H1 (cell line): ENCODE data around the gene CST4. TPM values are rescaled to one million over a fixed set of nuclear protein-coding genes. Genes with fewer than 3 reads are reported as not detected.

Experiments used
- CTCF ChIA-PET: fragments of 300-600 bp; sonication (Branson Sonifier 250); formaldehyde crosslinking; loops from one replicate; lab custom pipeline; 2021; ENCODE audit not compliant: partially characterized antibody; lab: Charles Lee
- POLR2A ChIA-PET: fragments of 300-600 bp; sonication (Branson Sonifier 250); formaldehyde crosslinking; loops from one replicate; lab custom pipeline; 2021; ENCODE audit warnings: inconsistent platforms; ENCODE audit not compliant: partially characterized antibody; lab: Charles Lee
- DNase-seq, 2 experiments: peaks; one replicate each; pipeline versions ENCODE4 v3.0.0 to v3.0.0-alpha.2; 2010 to 2022; ENCODE audit warnings: low spot score in 2 of 2, low read depth in 1 of 2, mixed read lengths in 1 of 2
- FAIRE-seq: peaks from 2 replicates; lab custom pipeline; 2011; peaks lifted over from hg19 to GRCh38; lab: Jason Lieb, UNC
- H2AFZ ChIP-seq: 2 replicates; pipeline ENCODE4 v1.8.1; 2012; ENCODE audit warnings: low read length, inconsistent platforms
- H2AK5ac ChIP-seq: 2 replicates; pipeline ENCODE4 v1.6.1; 2013; ENCODE audit warnings: low read depth, low read length
- H2BK120ac ChIP-seq: replicated peaks from 2 replicates; pipeline ENCODE3; 2013; ENCODE audit warnings: low read depth, low read length, inconsistent platforms
- H2BK12ac ChIP-seq: 2 replicates; pipeline ENCODE4 v1.6.1; 2013; ENCODE audit warnings: low read depth, low read length
- H2BK15ac ChIP-seq: 2 replicates; pipeline ENCODE4 v1.6.1; 2013; ENCODE audit warnings: low read length
- H2BK20ac ChIP-seq: 2 replicates; pipeline ENCODE4 v1.6.1; 2013; ENCODE audit warnings: low read length
- H2BK5ac ChIP-seq: 2 replicates; pipeline ENCODE4 v1.6.1; 2013; ENCODE audit warnings: low read depth, low read length
- H3K14ac ChIP-seq: 2 replicates; pipeline ENCODE4 v1.6.1; 2013; ENCODE audit warnings: inconsistent platforms; ENCODE audit not compliant: insufficient read length
- H3K18ac ChIP-seq: 2 replicates; pipeline ENCODE4 v1.6.1; 2013; ENCODE audit warnings: low read length; ENCODE audit errors: extremely low read depth
- H3K23ac ChIP-seq: 2 replicates; pipeline ENCODE4 v1.6.1; 2013; ENCODE audit warnings: inconsistent platforms; ENCODE audit not compliant: insufficient read length
- H3K23me2 ChIP-seq: 2 replicates; pipeline ENCODE4 v1.6.1; 2013; ENCODE audit warnings: low read depth, low read length
- H3K27ac ChIP-seq: 2 replicates; pipeline ENCODE4 v1.6.1; 2011; ENCODE audit warnings: low read depth, low read length, inconsistent platforms
- H3K27me3 ChIP-seq, 4 experiments: replicated peaks in 1 of 4; 1 replicate in 1 of 4; 2 replicates in 3 of 4; pipeline versions ENCODE4 v1.6.1 to v1.8.1; 2011 to 2013; ENCODE audit warnings: low read length in 3 of 4, mild to moderate bottlenecking in 3 of 4, inconsistent platforms in 2 of 4, mixed read lengths in 2 of 4, moderate library complexity in 1 of 4; ENCODE audit not compliant: control insufficient read depth in 3 of 4, insufficient read depth in 3 of 4; ENCODE audit errors: extremely low read depth in 1 of 4
- H3K36me3 ChIP-seq, 4 experiments: 2 replicates each; pipeline versions ENCODE4 v1.6.1 to v1.8.1; 2011 to 2013; ENCODE audit warnings: mild to moderate bottlenecking in 4 of 4, low read length in 3 of 4, moderate library complexity in 2 of 4, control low read depth in 1 of 4, inconsistent platforms in 1 of 4; ENCODE audit not compliant: insufficient read depth in 4 of 4, control insufficient read depth in 2 of 4
- H3K4ac ChIP-seq: replicated peaks from 2 replicates; pipeline ENCODE3; 2013; ENCODE audit warnings: low read length, low read depth, mixed read lengths, inconsistent platforms; ENCODE audit not compliant: insufficient read length
- H3K4me1 ChIP-seq, 4 experiments: replicated peaks in 1 of 4; 1 replicate in 1 of 4; 2 replicates in 3 of 4; pipeline versions ENCODE4 v1.6.1 to v1.8.1; 2011 to 2013; ENCODE audit warnings: low read length in 3 of 4, inconsistent platforms in 2 of 4, mixed read lengths in 1 of 4; ENCODE audit not compliant: insufficient read depth in 4 of 4, control insufficient read depth in 3 of 4
- H3K4me2 ChIP-seq, 2 experiments: 2 replicates each; pipeline versions ENCODE4 v1.6.1 to v1.8.1; 2011 to 2013; ENCODE audit warnings: low read depth in 2 of 2, low read length in 2 of 2, control low read depth in 1 of 2, inconsistent platforms in 1 of 2, mild to moderate bottlenecking in 1 of 2; ENCODE audit not compliant: insufficient read depth in 1 of 2
- H3K4me3 ChIP-seq, 4 experiments: fragments of 200-600, 300-600 bp in 1 of 4; sonication (generic), shearing (Covaris generic), sonication (Bioruptor Twin) in 1 of 4; 2 replicates each; pipeline versions ENCODE4 v1.5.1 to v1.8.1; 2011 to 2016; ENCODE audit warnings: low read length in 4 of 4, low read depth in 3 of 4, control low read depth in 2 of 4, inconsistent platforms in 2 of 4, mild to moderate bottlenecking in 2 of 4, mixed read lengths in 1 of 4, moderate library complexity in 1 of 4; ENCODE audit not compliant: insufficient read depth in 2 of 4; ENCODE audit errors: extremely low read depth in 1 of 4
- H3K56ac ChIP-seq: replicated peaks from 2 replicates; pipeline ENCODE3; 2013; ENCODE audit warnings: low read depth, mild to moderate bottlenecking, mixed read lengths, low read length, inconsistent platforms; ENCODE audit not compliant: insufficient read length
- H3K79me1 ChIP-seq: 2 replicates; pipeline ENCODE4 v1.6.1; 2013; ENCODE audit warnings: low read depth, low read length, control low read depth
- H3K79me2 ChIP-seq, 2 experiments: 2 replicates each; pipeline versions ENCODE4 v1.6.1 to v1.8.1; 2012 to 2013; ENCODE audit warnings: low read length in 2 of 2, mild to moderate bottlenecking in 2 of 2, inconsistent platforms in 1 of 2; ENCODE audit not compliant: insufficient read depth in 2 of 2, control insufficient read depth in 1 of 2
- H3K9ac ChIP-seq, 4 experiments: replicated peaks in 1 of 4; 1 replicate in 1 of 4; 2 replicates in 3 of 4; pipeline versions ENCODE4 v1.6.1 to v1.8.1; 2011 to 2013; ENCODE audit warnings: low read depth in 3 of 4, low read length in 3 of 4, control low read depth in 2 of 4, mild to moderate bottlenecking in 2 of 4, moderate library complexity in 2 of 4, inconsistent platforms in 1 of 4; ENCODE audit errors: extremely low read depth in 1 of 4
- H3K9me3 ChIP-seq, 2 experiments: 2 replicates each; pipeline versions ENCODE4 v1.6.1 to v1.8.1; 2012 to 2013; ENCODE audit warnings: mild to moderate bottlenecking in 2 of 2, moderate library complexity in 2 of 2, control low read depth in 1 of 2, inconsistent platforms in 1 of 2, low read depth in 1 of 2, low read length in 1 of 2, mixed read lengths in 1 of 2; ENCODE audit not compliant: insufficient read depth in 2 of 2
- H4K20me1 ChIP-seq, 2 experiments: replicated peaks in 1 of 2; 2 replicates each; pipeline versions ENCODE3 to v1.8.1; 2011 to 2013; ENCODE audit warnings: inconsistent platforms in 2 of 2, low read length in 2 of 2, mild to moderate bottlenecking in 1 of 2; ENCODE audit not compliant: insufficient read depth in 2 of 2, control insufficient read depth in 1 of 2
- H4K5ac ChIP-seq: 2 replicates; pipeline ENCODE4 v1.6.1; 2013; ENCODE audit warnings: low read length, low read depth, mixed read lengths, inconsistent platforms; ENCODE audit not compliant: insufficient read length
- H4K8ac ChIP-seq: 2 replicates; pipeline ENCODE4 v1.8.0; 2013; ENCODE audit warnings: mild to moderate bottlenecking, moderate library complexity, low read length, inconsistent platforms; ENCODE audit not compliant: insufficient read depth; ENCODE audit errors: extremely low read depth
- H4K91ac ChIP-seq: replicated peaks from 2 replicates; pipeline ENCODE3; 2013; ENCODE audit warnings: low read length, mixed read lengths, inconsistent platforms; ENCODE audit not compliant: insufficient read length
- CBX5 ChIP-seq: fragments of 300-800, 300-1000 bp; sonication (generic); IDR thresholded peaks from 2 replicates; pipeline ENCODE4 v1.7.1; 2016; ENCODE audit warnings: antibody characterized with exemption, low read length, low read depth
- E2F6 ChIP-seq: IDR thresholded peaks from 2 replicates; pipeline ENCODE4 v1.6.1; 2012; ENCODE audit warnings: inconsistent platforms
- EGR1 ChIP-seq: IDR thresholded peaks from 2 replicates; pipeline ENCODE4 v1.6.1; 2011; ENCODE audit warnings: low read depth, low read length, borderline replicate concordance
- GABPA ChIP-seq: IDR thresholded peaks from 2 replicates; pipeline ENCODE4 v1.6.1; 2011; ENCODE audit warnings: mild to moderate bottlenecking, low read length, moderate library complexity, borderline replicate concordance; ENCODE audit not compliant: insufficient read depth
- HDAC2 ChIP-seq, 2 experiments: fragments of 300-600 bp in 1 of 2; sonication (generic) in 1 of 2; IDR thresholded peaks; 2 replicates each; pipeline ENCODE4 v1.6.1; 2011 to 2012; ENCODE audit warnings: low read depth in 2 of 2, low read length in 2 of 2, mild to moderate bottlenecking in 2 of 2, moderate library complexity in 2 of 2, borderline replicate concordance in 1 of 2, inconsistent platforms in 1 of 2
- PHF8 ChIP-seq: fragments of 200-600 bp; sonication (generic); conservative IDR thresholded peaks from 2 replicates; pipeline ENCODE4 v1.7.1; 2012; ENCODE audit warnings: low read depth, mild to moderate bottlenecking, inconsistent platforms, low read length, moderate library complexity
- RBBP5 ChIP-seq: IDR thresholded peaks from 2 replicates; pipeline ENCODE4 v1.7.1; 2012; ENCODE audit warnings: low read depth, mild to moderate bottlenecking, inconsistent platforms, low read length, moderate library complexity, borderline replicate concordance
- SAP30 ChIP-seq: fragments of 300-600 bp; sonication (generic); IDR thresholded peaks from 2 replicates; pipeline ENCODE4 v1.7.1; 2012; ENCODE audit warnings: low read length, moderate library complexity, mild to moderate bottlenecking, inconsistent platforms; ENCODE audit not compliant: insufficient read depth, insufficient replicate concordance
- SIRT6 ChIP-seq: IDR thresholded peaks from one replicate; pipeline ENCODE4 v1.7.1; 2012; ENCODE audit warnings: low read length, inconsistent platforms
- SIX5 ChIP-seq: IDR thresholded peaks from 2 replicates; pipeline ENCODE4 v1.6.1; 2011; ENCODE audit warnings: mild to moderate bottlenecking, low read depth, low read length
- SP1 ChIP-seq: IDR thresholded peaks from 2 replicates; pipeline ENCODE4 v1.6.1; 2011; ENCODE audit warnings: low read depth, low read length
- ZNF274 ChIP-seq: IDR thresholded peaks from 2 replicates; pipeline ENCODE4 v1.7.0; 2012; ENCODE audit warnings: low read length, borderline replicate concordance; ENCODE audit errors: extremely low read depth
- WGBS, 2 experiments: shearing (Covaris generic) in 1 of 2; methylation state at CpG; one replicate each; pipeline versions ENCODE4 v1.1.6 to v1.1.7; 2013 to 2015; ENCODE audit warnings: low lambda C conversion rate in 2 of 2, mixed read lengths in 2 of 2, inconsistent platforms in 1 of 2, low coverage in 1 of 2, missing lambda C conversion rate in 1 of 2; ENCODE audit not compliant: insufficient replicate concordance in 2 of 2, insufficient coverage in 1 of 2, insufficient read length in 1 of 2; ENCODE audit errors: extremely low coverage in 1 of 2, missing lambda C conversion rate in 1 of 2; 5-methylcytosine and 5-hydroxymethylcytosine counted together
- polyA plus RNA-seq, 7 experiments: library from polyadenylated mRNA; depleted of rRNA in 3 of 7; stranded (reverse) in 5 of 7; unstranded in 2 of 7; fragments of >200 nt in 5 of 7; fragments of 200-250 nt in 2 of 7; gene quantifications; 1 replicate in 5 of 7; 2 replicates in 1 of 7; 4 replicates in 1 of 7; pipeline versions ENCODE4 v1.2.1 to v1.2.3, GENCODE V29; 2011 to 2013; ENCODE audit warnings: missing spikeins in 2 of 7, mixed read lengths in 2 of 7
- total RNA-seq: library from RNA; stranded (reverse); fragmentation: NEBNext Ultra II Directional; extraction: Animal tissue kit (Norgen Biotek cat#: 25700); gene quantifications from 2 replicates; pipeline ENCODE4 v1.2.1, GENCODE V29; 2021
- TF ChIP-seq, protein P1 (sequence below): IDR thresholded peaks from 2 replicates; pipeline ENCODE4 v1.6.1; 2012; ENCODE audit warnings: inconsistent platforms

CST4 gene
- total and polyA plus RNA-seq, 2 of the 8 experiments (the other 6 are each of a cell fraction or from before 2014, with no cell fraction given): not detected

DNA sequence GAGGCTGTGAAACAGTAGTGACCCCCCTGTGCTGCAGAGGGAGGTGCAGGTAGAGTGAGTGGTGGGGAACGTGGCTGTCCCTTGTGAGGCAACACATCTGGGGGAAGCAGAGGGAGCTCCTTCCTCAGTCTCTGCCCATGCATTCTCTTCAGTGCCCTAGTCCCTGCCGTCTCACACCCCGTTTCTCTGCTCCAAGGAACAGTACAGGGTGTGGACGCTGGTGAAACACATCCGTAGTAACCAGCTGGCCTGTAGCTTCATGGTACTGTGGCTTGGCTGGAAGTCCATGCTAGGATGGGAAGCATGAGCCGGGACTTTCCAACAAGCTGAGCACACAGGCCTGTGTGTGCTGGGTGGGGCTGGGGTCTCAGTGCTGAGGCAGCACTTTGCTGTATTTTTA is 25.7 kb downstream of the CST4 start:
- no peak overlapping the region for H3K4ac ChIP-seq
- H3K56ac ChIP-seq: no peak overlapping the region
- H3K9ac ChIP-seq: no peak overlapping the region
- H2BK20ac ChIP-seq: no peak overlapping the region
- H3K23me2 ChIP-seq: peaks cover 5% of the 10 kb centered on the region
- H4K20me1 ChIP-seq: peaks cover 0 to 3% of the 10 kb centered on the region in 2 experiments
- no peak for FAIRE-seq
- no peaks in the 10 kb centered on the region for H3K79me1 ChIP-seq
- no peak overlapping the region for H3K4me2 ChIP-seq
- no peak overlapping the region for H2BK5ac ChIP-seq
- no peaks in the 10 kb centered on the region for H3K9me3 ChIP-seq
- H3K4me3 ChIP-seq: no peak overlapping the region
- no peaks in the 10 kb centered on the region for H3K79me2 ChIP-seq
- H3K36me3 ChIP-seq: no peaks in the 10 kb centered on the region
- H3K23ac ChIP-seq: no peak overlapping the region
- no peak overlapping the region; the same call in 1 of the 2 replicates for H2AK5ac ChIP-seq
- H2BK15ac ChIP-seq: no peak overlapping the region
- ChIA-PET POLR2A (no interaction called here), CTCF (interaction anchor here (0.9 to 1.7 kb wide), 4 partner anchors 8 to 217 kb away, joined by 3 to 6 read pairs (median 4); no protein-coding TSS in a partner anchor)
- H4K8ac ChIP-seq: no peak overlapping the region
- H2BK12ac ChIP-seq: no peak overlapping the region
- H3K18ac ChIP-seq: no peak overlapping the region
- no peak overlapping the region for H3K27ac ChIP-seq
- H3K4me1 ChIP-seq: no peaks in the 10 kb centered on the region
- H4K5ac ChIP-seq: no peak overlapping the region
- no peaks in the 10 kb centered on the region for H3K27me3 ChIP-seq
- no peak overlapping the region for H4K91ac ChIP-seq
- DNase-seq: no peak
- 92% methylated on average over 6 of the region's 6 CpGs; no CpG with 5 or more reads in 1 of the 2 experiments for WGBS, 2 experiments
- H3K14ac ChIP-seq: no peak overlapping the region
- no peak overlapping the region for H2AFZ ChIP-seq
- H2BK120ac ChIP-seq: no peak overlapping the region
- TF ChIP-seq, protein P1, sequence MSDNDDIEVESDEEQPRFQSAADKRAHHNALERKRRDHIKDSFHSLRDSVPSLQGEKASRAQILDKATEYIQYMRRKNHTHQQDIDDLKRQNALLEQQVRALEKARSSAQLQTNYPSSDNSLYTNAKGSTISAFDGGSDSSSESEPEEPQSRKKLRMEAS: no peak
- TF ChIP-seq RBBP5 (no peak), SP1 (no peak), SIRT6 (no peak), ZNF274 (no peak), CBX5 (no peak), SAP30 (no peak), PHF8 (no peak), EGR1 (no peak), E2F6 (no peak), GABPA (no peak), HDAC2 (IDR thresholded peaks at IDR 0.05; ENCODE audit: borderline replicate concordance in 1 of 2, low read depth in 2 of 2, low read length in 2 of 2) (no peak), SIX5 (no peak)
